PC-3 (cell line): Measurements from ENCODE around the gene CLDN9.

ENCODE experiments used
- CTCF ChIP-seq: fragments of 300-600 bp; sonication (generic); conservative IDR thresholded peaks from 2 replicates; pipeline ENCODE4 v1.5.1; 2017; ENCODE audit warnings: antibody characterized with exemption, low read depth, mild to moderate bottlenecking, low read length
- EZH2 ChIP-seq: fragments of 300-600 bp; sonication (generic); IDR thresholded peaks from one replicate; pipeline ENCODE4 v1.6.1; 2017; ENCODE audit warnings: antibody characterized with exemption, mild to moderate bottlenecking, low read length; ENCODE audit not compliant: unreplicated experiment
- EZH2phosphoT487 ChIP-seq: fragments of 300-600 bp; sonication (generic); IDR thresholded peaks from 2 replicates; pipeline ENCODE4 v1.6.1; 2018; ENCODE audit warnings: mild to moderate bottlenecking, antibody characterized with exemption, low read length, borderline replicate concordance

- TF ChIP-seq EZH2phosphoT487 (no peak), CTCF (no peak), EZH2 (no peak)
These were observed 4.6 kb downstream of the CLDN9 start for GRCh38 chr16:3017344-3017743.
